Measurements from ENCODE around the gene SHKBP1. TPM values are rescaled to one million over a fixed set of nuclear protein-coding genes. Genes with fewer than 3 reads are reported as not detected.

Gene SHKBP1
- total and polyA plus RNA-seq, 2 of the 8 experiments (the other 6 are each of a cell fraction or from before 2014, with no cell fraction given): 74.6 to 98.8 TPM

DNA sequence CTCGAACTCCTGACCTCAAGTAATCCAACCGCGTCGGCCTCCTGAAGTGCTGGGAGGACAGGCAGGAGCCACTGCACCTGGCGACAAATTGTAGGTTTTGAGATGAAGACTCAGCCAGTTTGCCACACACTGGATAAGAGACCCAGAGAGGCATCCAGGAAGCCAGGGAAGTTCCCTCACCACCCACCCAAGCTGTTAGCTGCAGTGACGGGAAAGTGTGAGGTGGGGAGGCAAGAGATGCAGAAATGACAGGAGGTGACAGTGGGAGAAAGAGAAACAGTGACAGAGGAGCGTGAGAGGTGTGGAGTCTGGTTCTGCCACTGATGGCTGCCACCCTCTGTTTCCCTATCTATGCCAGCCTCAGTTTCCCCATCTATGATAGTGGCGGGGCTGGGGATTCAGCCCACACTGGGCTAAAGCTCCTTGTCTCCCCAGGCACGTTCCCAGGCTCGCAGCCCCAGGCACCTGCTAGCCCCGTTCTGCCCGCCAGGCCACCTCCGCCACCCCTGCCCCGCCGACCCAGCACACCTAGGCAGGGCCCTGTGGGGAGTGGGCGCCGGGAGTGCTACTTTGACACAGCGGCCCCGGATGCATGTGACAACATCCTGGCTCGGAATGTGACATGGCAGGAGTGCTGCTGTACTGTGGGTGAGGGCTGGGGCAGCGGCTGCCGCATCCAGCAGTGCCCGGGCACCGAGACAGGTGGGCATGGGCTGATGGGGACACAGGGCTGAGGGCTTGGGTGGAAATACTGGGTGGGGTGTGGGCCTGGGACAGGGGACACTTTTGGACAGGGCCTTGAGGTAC, 45.5 kb downstream of the SHKBP1 start (continued):
- TF ChIP-seq, protein P1, sequence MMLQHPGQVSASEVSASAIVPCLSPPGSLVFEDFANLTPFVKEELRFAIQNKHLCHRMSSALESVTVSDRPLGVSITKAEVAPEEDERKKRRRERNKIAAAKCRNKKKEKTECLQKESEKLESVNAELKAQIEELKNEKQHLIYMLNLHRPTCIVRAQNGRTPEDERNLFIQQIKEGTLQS (IDR thresholded peaks at IDR 0.05; ENCODE audit: insufficient read depth, low read depth, low read length): no peak
